HG02678 (cell line): ENCODE data around the gene IL5.
"Not testable (repeated sequence)": the region's sequence is repeated elsewhere in the genome, so short reads cannot be mapped to it uniquely, and the experiment has no call there.

ENCODE experiments used
- ATAC-seq: cut with Tn5 transposase; IDR thresholded peaks from one replicate; pipeline ENCODE4 v1.9.1; 2021; ENCODE audit warnings: mild to moderate bottlenecking, moderate library complexity; ENCODE audit not compliant: unreplicated experiment

The IL5 gene

DNA sequence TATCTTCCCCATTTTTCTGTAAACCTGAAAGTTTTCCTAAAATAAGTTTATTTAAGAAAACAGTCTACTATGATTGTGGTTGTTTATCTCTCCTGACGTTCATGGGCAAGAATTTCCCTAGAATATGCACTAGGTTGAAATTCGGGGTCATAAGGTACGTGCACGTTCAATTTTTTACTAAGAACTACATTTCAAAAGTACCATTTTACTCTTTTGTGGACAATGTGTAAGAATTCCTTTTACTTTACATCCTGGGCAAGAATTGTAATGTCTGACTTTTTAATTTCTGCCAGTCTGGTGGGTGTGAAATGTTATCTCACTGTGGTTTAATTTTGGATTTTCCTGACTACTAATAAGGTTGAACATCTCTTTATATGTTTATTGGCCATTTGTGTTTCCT, 12.4 kb downstream of the IL5 start:
- no peak for ATAC-seq

DNA sequence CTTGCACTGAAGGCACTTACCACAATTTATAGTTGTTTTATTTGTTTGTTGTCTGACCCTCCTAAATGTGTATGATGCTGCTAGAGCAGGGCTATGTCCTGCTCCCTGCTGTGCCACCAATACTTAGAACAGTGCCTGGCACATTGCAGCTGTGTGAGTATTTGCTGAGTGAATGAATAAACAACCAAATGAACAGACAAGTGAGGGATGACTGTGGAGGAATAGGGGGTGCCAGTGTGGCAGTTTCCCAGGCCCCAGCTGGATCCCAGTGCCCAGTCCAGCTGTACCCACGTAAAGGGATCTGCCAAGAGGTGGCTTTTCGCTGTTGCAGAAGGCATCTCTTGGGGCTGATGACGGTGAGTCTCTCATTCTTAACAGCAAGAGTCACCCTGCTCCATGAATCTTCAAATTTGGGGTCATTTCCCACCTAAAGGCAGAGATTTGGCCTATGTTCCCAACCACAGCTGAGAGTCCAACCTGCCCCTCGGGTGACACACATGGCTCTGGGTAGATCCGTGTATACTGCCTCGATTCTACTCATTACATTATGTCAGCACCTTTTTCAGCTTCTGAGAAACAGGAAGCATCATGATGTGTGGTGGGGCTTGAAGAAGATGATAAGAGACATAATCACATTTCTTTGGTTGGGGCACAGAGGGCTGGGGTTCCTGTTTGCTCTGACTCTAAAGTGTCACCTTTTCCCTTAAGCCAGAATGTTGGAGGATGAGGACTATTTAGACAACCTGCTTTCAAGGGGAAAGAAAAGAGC, 14.3 kb downstream of the IL5 start:
- ATAC-seq, result no peak

DNA sequence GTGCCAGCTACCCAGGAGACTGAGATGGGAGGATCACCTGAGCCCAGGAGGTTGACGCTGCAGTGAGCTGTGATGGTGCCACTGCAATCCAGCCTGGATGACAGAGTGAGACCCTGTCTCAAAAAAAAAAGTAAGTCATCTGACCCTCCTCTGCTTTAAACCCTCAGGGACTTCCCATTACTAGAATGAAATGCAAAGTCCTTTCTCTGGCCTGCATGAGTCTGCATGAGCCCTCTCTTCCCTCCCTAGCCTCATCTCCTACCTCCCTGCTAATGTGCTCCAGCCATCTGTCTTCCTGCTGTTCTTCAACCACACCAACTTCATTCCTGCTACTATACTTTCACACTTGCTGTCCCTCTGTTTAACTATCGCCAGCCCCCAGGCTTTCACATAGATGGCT, 15.3 kb downstream of the IL5 start:
- ATAC-seq, result no peak

DNA sequence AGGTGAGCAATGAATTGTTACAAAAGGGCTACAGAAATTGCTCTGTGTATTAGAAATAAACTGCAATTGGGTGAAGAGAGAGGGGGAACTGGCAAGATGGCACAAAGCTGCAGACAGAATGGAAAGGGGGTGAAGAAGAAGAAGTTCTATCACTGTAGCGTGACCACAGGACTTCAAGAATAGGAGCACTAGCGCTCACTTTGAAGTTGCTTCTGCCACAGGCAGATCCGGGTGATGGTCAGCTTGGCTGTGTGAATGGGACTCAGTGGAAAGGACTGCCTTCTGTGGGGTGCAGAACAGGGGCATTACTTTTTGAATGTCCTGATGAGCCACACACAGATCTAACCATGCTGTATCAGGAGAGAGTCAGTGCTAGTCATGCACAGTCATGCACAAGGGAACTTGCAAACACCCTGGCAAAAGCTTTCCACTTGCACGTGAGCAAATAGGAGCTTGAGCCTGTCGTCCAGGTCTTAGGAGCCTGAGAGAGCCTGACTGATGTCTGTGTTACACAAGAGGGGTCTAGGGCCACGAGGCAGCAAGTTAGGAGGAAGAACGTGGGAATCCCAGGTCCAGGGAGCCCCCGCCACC, 16.3 kb downstream of the IL5 start:
- ATAC-seq, result no peak

DNA sequence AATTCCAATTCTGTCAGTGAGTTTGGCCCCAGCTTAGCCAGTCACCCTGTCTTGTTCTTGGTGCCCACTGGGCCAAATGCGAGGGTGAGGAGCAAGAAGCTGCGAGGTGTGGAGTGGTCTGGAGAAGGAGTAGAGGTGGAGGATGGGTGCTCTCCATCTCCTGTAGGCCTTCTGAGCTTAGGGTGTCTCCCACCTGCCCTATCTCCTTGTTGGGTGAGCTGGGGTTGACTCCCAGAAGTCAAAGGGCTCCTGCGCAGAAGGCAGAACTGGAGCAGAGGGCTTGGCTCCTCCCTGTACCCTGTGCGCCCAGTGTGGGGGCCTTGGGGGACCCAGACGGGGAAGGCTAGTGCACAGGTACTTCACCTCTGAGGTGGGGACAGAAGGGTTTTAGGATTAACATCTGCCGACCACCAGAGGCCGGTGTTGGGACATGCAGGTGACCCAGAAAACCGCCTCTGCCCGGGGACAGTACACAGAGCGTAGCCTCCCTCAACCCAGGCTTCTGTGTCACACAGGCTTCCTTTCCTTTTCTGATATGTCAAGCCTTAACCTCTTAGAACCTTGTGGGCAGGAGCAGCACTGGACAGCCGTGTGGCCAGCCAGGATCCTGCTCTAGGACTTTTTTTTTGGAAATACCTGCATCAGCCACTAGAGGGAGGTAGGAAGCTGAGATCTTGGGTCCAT, 16.9 kb downstream of the IL5 start:
- peak; percentile 48 for ATAC-seq

DNA sequence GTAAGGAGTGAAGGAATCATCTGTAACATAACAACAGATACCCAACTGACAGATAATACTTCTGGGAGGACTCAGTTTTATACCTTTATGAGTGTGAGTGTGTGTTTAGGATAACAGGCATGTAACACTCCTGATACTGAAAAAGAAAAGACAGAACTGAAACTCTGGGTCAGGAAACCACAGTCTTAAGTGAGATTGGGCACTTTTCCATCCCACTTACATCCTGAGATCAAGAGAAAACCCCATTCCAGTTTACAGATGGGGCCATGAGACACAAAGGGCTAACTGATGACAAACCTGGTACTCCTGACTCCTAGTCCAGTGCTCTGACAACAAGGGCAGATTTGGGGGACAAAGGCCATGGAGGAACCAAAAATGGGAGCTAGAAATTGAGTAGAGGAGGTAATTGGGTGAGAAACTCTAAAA, 18.0 kb downstream of the IL5 start:
- ATAC-seq, result peak; percentile 80

DNA sequence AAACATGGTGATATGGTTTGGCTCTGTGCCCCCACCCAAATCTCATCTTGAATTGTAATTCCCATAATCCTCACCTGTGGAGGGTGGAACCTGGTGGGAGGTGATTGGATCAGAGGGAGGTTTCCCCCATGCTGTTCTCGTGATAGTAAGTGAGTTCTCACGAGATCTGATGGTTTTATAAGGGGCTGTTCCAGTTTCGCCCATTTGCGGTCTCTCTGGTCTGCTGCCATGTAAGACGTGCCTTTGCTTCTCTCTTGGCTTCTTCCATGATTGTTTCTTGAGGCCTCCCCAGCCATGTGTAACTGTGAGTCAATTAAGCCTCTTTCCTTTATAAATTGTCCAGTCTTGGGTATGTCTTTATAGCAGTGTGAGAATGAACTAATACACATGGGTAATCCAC, 18.4 kb downstream of the IL5 start:
- ATAC-seq, result not testable (repeated sequence)

DNA sequence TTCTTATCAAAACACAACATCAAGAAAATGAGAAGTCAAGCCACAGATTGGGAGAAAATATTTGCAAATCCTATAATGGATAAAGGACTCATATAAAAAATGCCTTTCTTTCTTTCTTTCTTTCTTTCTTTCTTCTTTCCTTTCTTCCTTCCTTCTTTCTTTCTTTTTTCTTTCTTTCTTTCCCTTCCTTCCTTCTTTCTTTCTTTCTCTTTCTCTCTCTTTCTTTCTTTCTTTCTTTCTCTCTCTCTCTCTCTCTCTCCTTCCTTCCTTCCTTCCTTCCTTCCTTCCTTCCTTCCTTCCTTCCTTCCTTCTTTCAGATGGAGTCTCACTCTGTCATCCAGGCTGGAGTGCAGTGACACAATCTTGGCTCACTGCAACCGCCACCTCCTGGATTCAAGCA, 21.3 kb downstream of the IL5 start:
- ATAC-seq, result not testable (repeated sequence)

DNA sequence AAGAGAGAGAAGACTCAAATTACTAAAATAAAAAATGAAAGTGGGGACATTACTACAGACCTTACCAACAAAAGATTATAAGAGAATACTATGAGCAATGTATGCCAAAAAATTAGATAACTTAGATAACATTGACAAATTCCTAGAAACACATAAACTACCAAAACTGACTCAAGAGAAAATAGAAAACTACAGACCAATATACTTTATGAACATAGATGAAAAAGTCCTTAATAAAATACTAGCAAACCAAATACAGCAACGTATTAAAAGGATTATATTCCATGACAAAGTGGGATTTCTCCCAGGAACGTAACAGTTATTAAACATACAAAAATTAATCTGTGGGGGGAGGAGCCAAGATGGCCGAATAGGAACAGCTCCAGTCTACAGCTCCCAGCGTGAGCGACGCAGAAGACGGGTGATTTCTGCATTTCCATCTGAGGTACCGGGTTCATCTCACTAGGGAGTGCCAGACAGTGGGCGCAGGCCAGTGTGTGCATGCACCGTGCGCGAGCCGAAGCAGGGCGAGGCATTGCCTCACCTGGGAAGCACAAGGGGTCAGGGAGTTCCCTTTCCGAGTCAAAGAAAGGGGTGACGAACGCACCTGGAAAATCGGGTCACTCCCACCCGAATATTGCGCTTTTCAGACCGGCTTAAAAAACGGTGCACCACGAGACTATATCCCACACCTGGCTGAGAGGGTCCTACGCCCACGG, 29.5 kb downstream of the IL5 start:
- not testable (repeated sequence) for ATAC-seq

DNA sequence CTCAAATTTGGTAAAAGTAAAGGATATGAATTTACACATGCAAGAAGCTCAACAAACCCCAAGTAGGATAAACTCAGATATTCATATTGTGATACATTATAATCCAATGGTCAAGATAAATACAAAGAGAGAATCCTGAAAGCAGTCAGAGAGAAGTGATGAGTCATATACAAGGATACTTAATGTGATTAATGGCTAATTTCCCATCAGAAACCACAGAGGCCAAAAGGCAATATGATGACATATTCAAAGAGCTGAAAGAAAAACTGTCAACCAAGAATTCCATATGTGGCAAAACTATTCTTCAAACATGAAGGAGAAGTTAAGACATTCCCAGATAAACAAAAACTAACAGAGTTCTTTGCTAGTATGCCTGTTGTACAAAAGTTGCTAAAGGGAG, 33.2 kb downstream of the IL5 start:
- no peak for ATAC-seq

DNA sequence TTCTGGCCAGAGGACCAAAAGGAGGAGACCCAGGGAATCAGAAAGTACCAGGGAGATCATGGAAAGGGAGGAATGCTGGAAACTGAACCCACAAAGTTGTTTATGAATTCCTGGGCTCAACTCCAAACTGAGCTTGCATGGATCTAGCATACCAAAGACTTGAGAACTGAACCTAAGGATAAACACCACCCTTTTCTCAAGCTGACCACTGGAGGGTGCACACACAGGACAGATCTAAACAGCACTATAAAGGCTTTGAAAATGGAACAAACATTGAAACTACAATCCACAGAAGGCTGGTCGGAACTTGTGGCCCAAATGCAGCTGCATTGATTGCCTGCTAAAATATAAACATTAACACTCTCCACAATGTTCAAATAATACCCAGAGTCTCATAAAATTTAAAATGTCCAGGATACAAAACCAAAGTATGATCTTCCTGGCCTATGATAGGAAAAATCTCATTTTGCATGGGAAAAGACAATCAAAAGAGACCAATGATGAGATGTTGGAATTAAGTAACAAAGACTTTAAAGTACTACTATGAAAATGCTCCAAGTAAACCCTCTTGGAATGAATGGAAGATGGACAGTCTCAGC, 37.1 kb downstream of the IL5 start:
- ATAC-seq, result peak; percentile 70

DNA sequence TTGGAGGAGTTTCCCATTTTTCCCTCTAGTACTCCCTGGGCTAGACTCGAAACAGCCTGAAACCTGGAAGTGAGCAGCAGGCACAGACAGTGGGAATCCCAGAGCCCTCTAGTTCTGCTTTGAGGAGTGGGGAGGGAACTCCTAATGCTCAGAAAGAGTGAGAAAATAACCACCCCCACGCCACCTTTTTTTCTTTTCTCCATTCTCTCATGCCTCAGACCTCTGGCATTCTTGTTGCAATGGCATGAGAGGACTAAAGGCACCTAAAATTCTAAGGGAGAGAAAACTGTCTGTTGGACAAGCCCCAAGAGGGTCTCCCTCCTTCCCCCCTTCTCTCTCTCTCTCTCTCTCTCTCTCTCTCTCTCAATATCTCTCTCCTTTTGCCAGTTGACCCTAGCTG, 37.7 kb downstream of the IL5 start:
- ATAC-seq, result no peak

DNA sequence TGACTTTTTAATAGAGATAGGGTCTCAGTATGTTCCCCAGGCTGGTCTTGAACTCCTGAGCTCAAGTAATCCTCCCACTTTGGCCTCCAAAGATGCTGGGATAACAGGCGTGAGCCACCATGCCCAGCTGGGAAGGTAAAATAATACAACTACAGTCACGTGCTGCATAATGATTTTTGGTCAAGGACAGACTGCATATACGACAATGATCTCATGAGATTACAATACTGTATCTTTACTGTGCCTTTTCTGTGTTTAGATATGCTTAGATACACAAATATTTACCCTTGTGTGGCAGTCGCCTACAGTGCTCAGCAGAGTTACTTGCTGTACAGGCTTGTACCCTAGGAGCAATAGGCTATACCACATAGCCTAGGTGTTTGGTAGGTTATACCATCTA, 38.6 kb downstream of the IL5 start:
- no peak for ATAC-seq

DNA sequence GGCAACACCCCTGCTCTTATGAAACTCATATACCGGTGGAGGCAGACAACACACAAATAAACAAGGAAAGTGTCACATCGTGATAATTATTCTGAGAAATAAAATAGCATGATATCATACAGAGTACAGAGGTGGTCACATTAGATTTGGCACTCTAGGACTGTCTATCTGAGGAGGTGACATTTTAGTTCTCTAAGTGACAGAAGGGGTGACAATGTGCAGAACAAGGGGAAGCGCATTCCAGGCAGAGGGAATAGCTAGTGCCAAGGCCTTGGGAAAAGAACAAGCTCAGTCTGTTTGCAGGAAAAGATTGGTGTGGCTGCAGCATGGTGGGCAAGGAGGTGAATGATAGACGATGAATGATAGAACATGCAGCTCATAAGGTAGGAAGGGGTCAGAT, 40.1 kb downstream of the IL5 start:
- no peak for ATAC-seq

DNA sequence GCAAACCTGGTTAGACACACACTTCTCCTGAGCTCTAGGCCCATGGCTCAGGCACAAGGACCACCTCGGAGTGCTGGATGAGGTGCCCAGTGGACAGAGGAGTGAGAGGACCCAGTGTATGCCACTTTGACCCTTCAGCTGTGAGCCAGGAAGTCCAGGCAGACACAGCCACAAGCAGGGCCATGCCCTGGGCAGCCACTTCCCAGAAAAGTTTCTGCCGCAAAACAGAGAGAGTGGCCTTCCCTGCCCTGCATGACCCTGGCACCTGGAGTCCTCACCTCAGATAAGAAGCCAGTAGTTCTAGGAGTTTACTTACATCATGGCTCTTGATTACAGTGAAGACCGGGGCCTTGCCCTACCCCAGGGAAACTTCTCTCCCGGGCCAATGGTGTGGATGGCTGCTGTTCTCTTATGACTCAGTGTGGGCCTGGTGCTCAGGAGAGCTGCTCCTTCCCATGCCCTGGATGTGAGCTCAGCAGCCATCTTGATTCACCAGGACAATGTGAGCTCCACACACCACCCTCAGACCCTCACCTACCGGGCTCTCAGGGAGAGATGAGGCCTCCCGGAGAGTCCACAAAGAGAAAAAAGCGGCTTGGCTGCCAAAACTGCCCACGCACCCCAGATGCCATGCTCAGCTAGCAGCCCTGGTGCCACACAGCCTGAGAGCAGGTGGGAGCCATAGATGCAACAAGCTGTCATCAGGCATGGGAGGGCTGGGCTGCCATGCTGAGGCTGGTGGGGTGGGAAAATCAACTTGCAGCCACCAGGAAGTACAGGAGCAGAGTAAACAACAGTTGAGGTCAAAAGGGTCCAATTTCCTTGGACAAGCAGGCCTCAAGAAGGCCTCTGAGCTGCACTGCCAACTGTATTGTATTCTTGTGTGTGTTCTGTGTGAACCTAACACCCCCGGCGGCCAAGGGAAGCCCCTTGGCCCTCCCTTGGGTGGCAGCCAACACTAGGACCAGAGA, 41.1 kb downstream of the IL5 start:
- no peak for ATAC-seq

DNA sequence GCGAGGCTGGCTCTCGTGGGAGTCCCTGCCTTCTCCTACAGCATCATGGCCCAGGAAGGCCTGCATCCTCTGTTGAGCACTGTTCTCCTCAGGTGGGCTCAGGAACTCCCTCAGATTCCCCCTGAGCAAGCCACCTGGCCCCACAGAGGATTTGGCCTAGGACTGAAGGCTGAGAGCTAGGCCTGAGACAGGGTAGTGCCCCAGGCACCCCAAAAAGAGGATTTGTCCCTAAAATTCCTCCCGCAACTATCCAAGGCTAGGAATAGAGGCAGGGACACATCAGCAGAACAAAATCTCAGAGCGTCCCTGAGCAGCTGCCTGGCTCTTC, 41.7 kb downstream of the IL5 start:
- ATAC-seq, result no peak

DNA sequence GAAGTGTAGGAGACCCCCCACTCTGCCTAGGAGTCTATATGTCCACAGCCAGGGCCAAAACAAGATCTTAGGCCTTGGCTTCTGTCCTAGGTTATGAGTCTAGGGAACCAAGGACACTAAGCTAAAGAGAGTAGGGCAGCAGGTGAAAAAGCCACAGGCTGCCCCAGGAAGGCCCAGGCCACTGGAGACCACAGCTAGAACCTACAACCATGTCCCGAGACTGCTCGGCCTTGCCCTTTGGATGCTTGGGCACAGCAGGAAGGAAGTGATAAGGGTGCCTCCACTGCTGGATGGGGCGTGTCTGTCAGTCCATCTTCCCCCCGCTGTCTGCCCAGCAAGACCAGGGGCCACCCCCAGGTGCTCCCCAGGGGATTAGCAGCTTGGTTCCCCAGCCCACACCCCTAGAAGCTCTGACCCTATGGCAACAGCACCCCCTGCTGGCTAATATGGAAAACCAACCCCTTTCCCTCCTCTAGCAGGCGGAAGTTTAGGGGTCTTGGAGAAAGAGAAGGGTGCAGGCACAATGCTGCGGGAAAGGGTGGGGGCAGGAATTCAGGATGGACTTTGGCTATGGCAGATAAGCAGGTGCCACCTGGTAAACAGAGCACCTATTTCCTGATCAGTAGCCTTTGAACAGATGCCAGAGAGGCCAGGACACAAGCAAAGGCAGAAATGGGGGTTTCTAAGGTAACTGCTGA, 42.2 kb downstream of the IL5 start:
- ATAC-seq, result peak; percentile 32

DNA sequence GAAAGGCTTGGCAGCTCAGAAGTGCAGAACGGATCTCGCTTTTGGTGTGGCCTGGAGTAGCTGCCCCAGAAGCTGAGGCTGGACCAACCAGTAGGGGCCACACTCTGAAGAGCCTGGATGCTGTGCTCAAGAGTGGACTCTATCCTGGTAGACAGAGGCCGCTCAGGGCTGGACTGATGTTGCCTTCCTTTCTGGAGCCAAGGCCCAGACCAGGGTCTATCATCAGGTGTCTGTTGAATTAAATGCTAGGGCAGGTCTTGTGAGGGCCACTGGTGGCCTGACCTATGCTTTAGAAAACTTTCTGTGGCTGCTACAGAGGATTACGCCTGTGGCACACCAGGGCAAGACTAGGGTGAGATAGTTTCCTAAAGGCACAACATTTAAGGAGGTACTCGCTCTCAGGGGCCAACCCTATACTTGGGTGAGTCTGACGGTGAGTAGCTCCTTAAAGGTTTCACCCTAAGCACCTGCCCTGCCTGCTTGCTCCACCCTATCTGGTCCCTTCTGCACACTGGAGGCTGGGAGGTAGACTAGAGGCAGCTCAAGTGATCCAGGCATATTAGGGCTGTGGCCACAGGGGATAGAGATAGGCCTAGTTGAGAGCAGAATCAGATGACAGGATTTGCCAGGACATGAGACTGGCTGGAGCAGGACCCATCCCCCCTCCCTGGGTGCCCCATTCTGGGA, 42.9 kb downstream of the IL5 start:
- no peak for ATAC-seq
